Suprapubic skin (tissue), 4 donors: ENCODE results near the gene RRP12.

Experiments used
- CTCF ChIP-seq, 2 donors: fragments of 200-600 bp in 1 of 2; fragments of 450-650 bp in 1 of 2; sonication (generic) in 1 of 2; IDR thresholded peaks; one replicate each; pipeline ENCODE4 v1.5.1; 2016 to 2019; ENCODE audit warnings: antibody characterized with exemption in 2 of 2, mild to moderate bottlenecking in 1 of 2, moderate library complexity in 1 of 2
- EP300 ChIP-seq: sonication (generic); formaldehyde crosslinking; IDR thresholded peaks from one replicate; pipeline ENCODE4 v1.6.1; 2017; ENCODE audit warnings: antibody characterized with exemption
- POLR2A ChIP-seq, 2 donors: fragments of 450-650 bp; IDR thresholded peaks; one replicate each; pipeline ENCODE4 v1.6.1; 2017; ENCODE audit warnings: antibody characterized with exemption in 2 of 2, mild to moderate bottlenecking in 2 of 2, moderate library complexity in 2 of 2
- POLR2AphosphoS5 ChIP-seq, 3 donors: sonication (generic); formaldehyde crosslinking; IDR thresholded peaks; one replicate each; pipeline ENCODE4 v1.6.1; 2017; ENCODE audit warnings: antibody characterized with exemption in 3 of 3

- TF ChIP-seq CTCF (IDR thresholded peaks at IDR 0.05) (no peak), POLR2AphosphoS5 (IDR thresholded peaks at IDR 0.05) (no peak), EP300 (no peak), POLR2A (IDR thresholded peaks at IDR 0.05) (no peak)
These were observed 1.1 kb downstream of the RRP12 start for GRCh38 chr10:97399843-97400545.
